ENCODE data around the gene GPR78. TPM values are rescaled to one million over a fixed set of nuclear protein-coding genes. Genes with fewer than 3 reads are reported as not detected.

The GPR78 gene
- total RNA-seq, 1 experiment from 2014 or later, result not detected

- Histone ChIP-seq H4K20me1 (ENCODE audit: insufficient read depth, low read depth, low read length) (no peaks in the 10 kb centered on the region), H3K9ac (ENCODE audit: low read length) (no peak overlapping the region), H3K79me2 (ENCODE audit: low read length) (no peaks in the 10 kb centered on the region), H3K4me2 (ENCODE audit: low read depth, low read length, poor library complexity, severe bottlenecking) (no peak overlapping the region), H3K4me3 (ENCODE audit: low read length) (no peak overlapping the region), H3K9me2 (replicated peaks; ENCODE audit: insufficient read depth, low read length) (no peaks in the 10 kb centered on the region), H3K27ac (ENCODE audit: low read length) (no peak overlapping the region), H3K36me3 (ENCODE audit: insufficient read depth, low read length) (no peaks in the 10 kb centered on the region), H3K9me3 (ENCODE audit: low read length) (no peaks in the 10 kb centered on the region), H2AFZ (ENCODE audit: low read length) (no peak overlapping the region), H3K4me1 (ENCODE audit: low read length) (no peaks in the 10 kb centered on the region), H3K27me3 (ENCODE audit: low read length) (no peaks in the 10 kb centered on the region)
- DNase-seq, result no peak
Measured at GRCh38 chr4:8538076-8538702, 42.0 kb upstream of the GPR78 start.

GRCh38 chr4:8538703-8539567, 41.3 kb upstream of the GPR78 start:
- Histone ChIP-seq H2AFZ (ENCODE audit: low read length) (no peak overlapping the region), H3K4me2 (ENCODE audit: low read depth, low read length, poor library complexity, severe bottlenecking) (no peak overlapping the region), H3K79me2 (ENCODE audit: low read length) (no peaks in the 10 kb centered on the region), H3K27ac (ENCODE audit: low read length) (no peak overlapping the region), H3K27me3 (ENCODE audit: low read length) (no peaks in the 10 kb centered on the region), H3K4me1 (ENCODE audit: low read length) (no peaks in the 10 kb centered on the region), H3K9me3 (ENCODE audit: low read length) (no peaks in the 10 kb centered on the region), H3K9me2 (replicated peaks; ENCODE audit: insufficient read depth, low read length) (no peaks in the 10 kb centered on the region), H3K9ac (ENCODE audit: low read length) (no peak overlapping the region), H3K4me3 (ENCODE audit: low read length) (no peak overlapping the region), H3K36me3 (ENCODE audit: insufficient read depth, low read length) (no peaks in the 10 kb centered on the region), H4K20me1 (ENCODE audit: insufficient read depth, low read depth, low read length) (no peaks in the 10 kb centered on the region)
- no peak for DNase-seq

DNA sequence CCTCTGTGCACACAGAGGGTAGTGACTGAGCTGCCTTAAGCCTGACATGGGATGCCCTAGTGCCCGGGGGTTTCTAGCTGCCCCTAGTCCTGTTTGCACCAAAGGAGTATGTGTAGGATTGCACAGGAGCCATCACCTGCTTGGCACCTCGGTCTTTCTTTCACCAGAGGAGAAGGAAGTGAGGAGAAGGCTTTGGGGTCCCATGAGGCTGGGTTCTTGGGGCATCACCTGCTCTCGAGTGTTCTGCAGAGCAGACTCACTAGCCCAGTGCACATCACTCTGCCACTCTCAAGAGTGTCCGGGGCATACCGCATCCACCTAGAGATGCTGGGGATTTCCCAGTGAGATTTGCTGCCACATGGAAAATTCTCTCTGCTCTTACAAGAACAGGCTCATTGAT, 40.5 kb upstream of the GPR78 start:
- H3K4me2 ChIP-seq (ENCODE audit: low read depth, low read length, poor library complexity, severe bottlenecking), result no peak overlapping the region

GRCh38 chr4:8540072-8540471, 40.1 kb upstream of the GPR78 start:
- Histone ChIP-seq H3K36me3 (ENCODE audit: insufficient read depth, low read length) (no peaks in the 10 kb centered on the region), H3K4me1 (ENCODE audit: low read length) (no peaks in the 10 kb centered on the region), H4K20me1 (ENCODE audit: insufficient read depth, low read depth, low read length) (no peaks in the 10 kb centered on the region), H3K9me2 (replicated peaks; ENCODE audit: insufficient read depth, low read length) (no peaks in the 10 kb centered on the region), H3K4me3 (ENCODE audit: low read length) (no peak overlapping the region), H3K27me3 (ENCODE audit: low read length) (no peaks in the 10 kb centered on the region), H3K9ac (ENCODE audit: low read length) (no peak overlapping the region), H3K27ac (ENCODE audit: low read length) (no peak overlapping the region), H3K79me2 (ENCODE audit: low read length) (no peaks in the 10 kb centered on the region), H3K4me2 (ENCODE audit: low read depth, low read length, poor library complexity, severe bottlenecking) (no peak overlapping the region), H2AFZ (ENCODE audit: low read length) (no peak overlapping the region), H3K9me3 (ENCODE audit: low read length) (no peaks in the 10 kb centered on the region)
- no peak for DNase-seq

More for the DNA sequence above, 40.5 kb upstream of the GPR78 start:
- H3K9me3 ChIP-seq (ENCODE audit: low read length), result no peaks in the 10 kb centered on the region
- no peaks in the 10 kb centered on the region for H3K9me2 ChIP-seq (replicated peaks; ENCODE audit: insufficient read depth, low read length)
- no peak overlapping the region for H2AFZ ChIP-seq (ENCODE audit: low read length)
- H3K27me3 ChIP-seq (ENCODE audit: low read length), result no peaks in the 10 kb centered on the region
- H3K27ac ChIP-seq (ENCODE audit: low read length), result no peak overlapping the region
- no peaks in the 10 kb centered on the region for H3K79me2 ChIP-seq (ENCODE audit: low read length)
- no peaks in the 10 kb centered on the region for H3K4me1 ChIP-seq (ENCODE audit: low read length)
- H3K36me3 ChIP-seq (ENCODE audit: insufficient read depth, low read length), result no peaks in the 10 kb centered on the region
- no peak overlapping the region for H3K9ac ChIP-seq (ENCODE audit: low read length)
- DNase-seq, result no peak
- H3K4me3 ChIP-seq (ENCODE audit: low read length), result no peak overlapping the region
- H4K20me1 ChIP-seq (ENCODE audit: insufficient read depth, low read depth, low read length), result no peaks in the 10 kb centered on the region

GRCh38 chr4:8540586-8540985, 39.6 kb upstream of the GPR78 start:
- no peaks in the 10 kb centered on the region for H3K27me3 ChIP-seq (ENCODE audit: low read length)

GRCh38 chr4:8540991-8541390, 39.2 kb upstream of the GPR78 start:
- no peak for DNase-seq
- no peak overlapping the region for H2AFZ ChIP-seq (ENCODE audit: low read length)
- H3K9me3 ChIP-seq (ENCODE audit: low read length), result no peaks in the 10 kb centered on the region
- H3K4me1 ChIP-seq (ENCODE audit: low read length), result no peaks in the 10 kb centered on the region
- no peaks in the 10 kb centered on the region for H4K20me1 ChIP-seq (ENCODE audit: insufficient read depth, low read depth, low read length)
- no peak overlapping the region for H3K4me2 ChIP-seq (ENCODE audit: low read depth, low read length, poor library complexity, severe bottlenecking)
- no peak overlapping the region for H3K9ac ChIP-seq (ENCODE audit: low read length)
- no peaks in the 10 kb centered on the region for H3K79me2 ChIP-seq (ENCODE audit: low read length)
- H3K4me3 ChIP-seq (ENCODE audit: low read length), result no peak overlapping the region
- no peaks in the 10 kb centered on the region for H3K36me3 ChIP-seq (ENCODE audit: insufficient read depth, low read length)
- H3K9me2 ChIP-seq (replicated peaks; ENCODE audit: insufficient read depth, low read length), result no peaks in the 10 kb centered on the region
- no peaks in the 10 kb centered on the region for H3K27me3 ChIP-seq (ENCODE audit: low read length)
- no peak overlapping the region for H3K27ac ChIP-seq (ENCODE audit: low read length)

More at GRCh38 chr4:8540586-8540985, 39.6 kb upstream of the GPR78 start:
- Histone ChIP-seq H2AFZ (ENCODE audit: low read length) (no peak overlapping the region), H3K4me3 (ENCODE audit: low read length) (no peak overlapping the region), H3K36me3 (ENCODE audit: insufficient read depth, low read length) (no peaks in the 10 kb centered on the region), H3K9me2 (replicated peaks; ENCODE audit: insufficient read depth, low read length) (no peaks in the 10 kb centered on the region), H3K27ac (ENCODE audit: low read length) (no peak overlapping the region), H3K4me2 (ENCODE audit: low read depth, low read length, poor library complexity, severe bottlenecking) (no peak overlapping the region), H3K9ac (ENCODE audit: low read length) (no peak overlapping the region), H3K4me1 (ENCODE audit: low read length) (no peaks in the 10 kb centered on the region), H3K9me3 (ENCODE audit: low read length) (no peaks in the 10 kb centered on the region), H3K79me2 (ENCODE audit: low read length) (no peaks in the 10 kb centered on the region), H4K20me1 (ENCODE audit: insufficient read depth, low read depth, low read length) (no peaks in the 10 kb centered on the region)
- DNase-seq, result no peak

DNA sequence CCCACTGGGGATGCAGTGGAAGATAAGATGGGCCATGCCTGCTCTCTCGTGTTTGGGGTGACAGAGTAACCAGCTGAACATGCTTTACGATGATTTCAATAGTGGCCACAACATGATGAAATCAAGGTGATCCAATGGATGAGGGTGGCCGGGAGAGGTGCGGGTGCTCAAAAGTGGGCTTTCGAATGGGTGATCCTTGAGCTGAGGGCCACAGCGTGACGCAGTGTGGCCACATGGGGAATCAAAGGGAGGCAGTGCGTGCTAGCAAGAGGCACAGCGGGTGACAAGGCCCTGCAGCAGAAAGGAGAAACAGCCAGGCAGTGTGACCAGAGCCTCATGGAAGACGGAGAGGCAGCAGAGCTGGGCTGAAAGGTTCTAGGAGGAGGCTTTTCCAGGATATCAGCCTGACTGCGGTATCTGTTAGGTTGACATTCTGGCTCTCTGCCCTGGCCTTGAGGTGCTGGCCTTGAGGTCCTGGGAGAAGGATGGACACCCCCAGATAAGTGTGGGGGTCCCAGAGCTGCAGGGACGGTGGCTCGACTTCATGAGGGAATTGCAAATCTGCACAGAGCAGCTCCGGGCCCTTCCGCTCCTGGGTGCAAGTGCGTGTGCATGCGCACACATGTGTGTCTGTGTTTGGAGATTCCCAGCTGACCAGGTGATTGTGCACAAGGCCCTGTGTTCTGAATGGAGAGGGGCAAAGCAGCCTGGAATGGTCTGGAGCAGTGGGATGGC, 38.0 kb upstream of the GPR78 start:
- H3K9me2 ChIP-seq (replicated peaks; ENCODE audit: insufficient read depth, low read length), result no peaks in the 10 kb centered on the region
- H4K20me1 ChIP-seq (ENCODE audit: insufficient read depth, low read depth, low read length), result no peaks in the 10 kb centered on the region
- no peak overlapping the region for H3K4me3 ChIP-seq (ENCODE audit: low read length)
- H3K79me2 ChIP-seq (ENCODE audit: low read length), result no peaks in the 10 kb centered on the region
- H3K9ac ChIP-seq (ENCODE audit: low read length), result no peak overlapping the region
- H3K4me1 ChIP-seq (ENCODE audit: low read length), result no peaks in the 10 kb centered on the region
- no peak overlapping the region for H3K4me2 ChIP-seq (ENCODE audit: low read depth, low read length, poor library complexity, severe bottlenecking)
- no peak for DNase-seq
- H3K27me3 ChIP-seq (ENCODE audit: low read length), result no peaks in the 10 kb centered on the region
- no peaks in the 10 kb centered on the region for H3K36me3 ChIP-seq (ENCODE audit: insufficient read depth, low read length)
- H3K9me3 ChIP-seq (ENCODE audit: low read length), result no peaks in the 10 kb centered on the region
- no peak overlapping the region for H3K27ac ChIP-seq (ENCODE audit: low read length)
- H2AFZ ChIP-seq (ENCODE audit: low read length), result no peak overlapping the region
